ENCODE results near the gene TIRAP. TPM values are rescaled to one million over a fixed set of nuclear protein-coding genes. Genes with fewer than 3 reads are reported as not detected.

TIRAP gene
- polyA plus RNA-seq, 3 donors: 10.2 to 16.7 (median 10.8) TPM

GRCh38 chr11:126337126-126337473, 54.2 kb downstream of the TIRAP start:
- DNase-seq (ENCODE audit: extremely low read depth in 1 of 11, low read depth in 9 of 11, low spot score in 4 of 11): no peak

- DNase-seq (ENCODE audit: extremely low read depth in 1 of 11, low read depth in 9 of 11, low spot score in 4 of 11): no peak
These were observed 54.8 kb downstream of the TIRAP start for GRCh38 chr11:126337474-126338241.

- no peak for DNase-seq (ENCODE audit: extremely low read depth in 1 of 11, low read depth in 9 of 11, low spot score in 4 of 11)
These were observed 55.6 kb downstream of the TIRAP start for GRCh38 chr11:126338346-126339055.

- no peak for DNase-seq (ENCODE audit: extremely low read depth in 1 of 11, low read depth in 9 of 11, low spot score in 4 of 11)
These were observed 56.4 kb downstream of the TIRAP start for GRCh38 chr11:126339073-126339862.

GRCh38 chr11:126339863-126340434, 57.1 kb downstream of the TIRAP start:
- DNase-seq (ENCODE audit: extremely low read depth in 1 of 11, low read depth in 9 of 11, low spot score in 4 of 11): no peak

GRCh38 chr11:126340960-126341606, 58.2 kb downstream of the TIRAP start:
- DNase-seq (ENCODE audit: extremely low read depth in 1 of 11, low read depth in 9 of 11, low spot score in 4 of 11): no peak

GRCh38 chr11:126341760-126342161, 58.9 kb downstream of the TIRAP start:
- no peak for DNase-seq (ENCODE audit: extremely low read depth in 1 of 11, low read depth in 9 of 11, low spot score in 4 of 11)

- no peak for DNase-seq (ENCODE audit: extremely low read depth in 1 of 11, low read depth in 9 of 11, low spot score in 4 of 11)
These were observed 60.2 kb downstream of the TIRAP start for GRCh38 chr11:126343051-126343450.

Other genes starting within 250 kb of the TIRAP start
- gene CDON, start 220.2 kb upstream of the TIRAP start, polyA plus RNA-seq (ENCODE audit: insufficient read length in 3 of 3): 10 to 100 TPM; 26.6 to 32.7 (median 26.8) TPM
- 10 to 100 TPM; 30.3 to 38.1 (median 32.4) TPM for gene RPUSD4, start 71.4 kb upstream of the TIRAP start, polyA plus RNA-seq (ENCODE audit: insufficient read length in 3 of 3)
- 10 to 100 TPM; 26.1 to 31.6 (median 27.7) TPM for gene FAM118B, start 71.3 kb upstream of the TIRAP start, polyA plus RNA-seq (ENCODE audit: insufficient read length in 3 of 3)
- gene SRPRA, start 14.2 kb upstream of the TIRAP start, polyA plus RNA-seq (ENCODE audit: insufficient read length in 3 of 3): 10 to 100 TPM; 78.8 to 83.7 (median 82.4) TPM
- 10 to 100 TPM; 30.2 to 56.9 (median 32.2) TPM for gene FOXRED1, start 13.9 kb upstream of the TIRAP start, polyA plus RNA-seq (ENCODE audit: insufficient read length in 3 of 3)
- 10 to 100 TPM; 12.7 to 16.7 (median 14.5) TPM for gene DCPS, start 21.0 kb downstream of the TIRAP start, polyA plus RNA-seq (ENCODE audit: insufficient read length in 3 of 3)
- 10 to 100 TPM; 17.1 to 23.6 (median 17.2) TPM for gene ST3GAL4, start 72.6 kb downstream of the TIRAP start, polyA plus RNA-seq (ENCODE audit: insufficient read length in 3 of 3)